H1 (cell line): ENCODE data around the gene CDH18. TPM values are rescaled to one million over a fixed set of nuclear protein-coding genes. Genes with fewer than 3 reads are reported as not detected.

ENCODE experiments used
- CREB1 ChIP-seq: IDR thresholded peaks from 2 replicates; pipeline ENCODE4 v1.6.1; 2012; ENCODE audit warnings: inconsistent platforms
- CTBP2 ChIP-seq: IDR thresholded peaks from 2 replicates; pipeline ENCODE4 v1.7.0; 2011; ENCODE audit warnings: borderline replicate concordance, mild to moderate bottlenecking, moderate library complexity, mixed read lengths, low read length; ENCODE audit not compliant: insufficient read depth, insufficient read length
- KDM5A ChIP-seq: fragments of 200-600 bp; IDR thresholded peaks from 2 replicates; pipeline ENCODE4 v1.7.1; 2012; ENCODE audit warnings: mild to moderate bottlenecking, low read length, inconsistent platforms, mixed read lengths
- MAFK ChIP-seq: IDR thresholded peaks from 2 replicates; pipeline ENCODE4 v1.6.1; 2012; ENCODE audit warnings: low read depth, mild to moderate bottlenecking, improper control_type of control experiment, low read length
- RFX5 ChIP-seq: IDR thresholded peaks from 2 replicates; pipeline ENCODE4 v1.6.1; 2011; ENCODE audit warnings: low read depth, low read length, improper control_type of control experiment, borderline replicate concordance
- polyA plus RNA-seq, 7 experiments: library from polyadenylated mRNA; depleted of rRNA in 3 of 7; stranded (reverse) in 5 of 7; unstranded in 2 of 7; fragments of >200 nt in 5 of 7; fragments of 200-250 nt in 2 of 7; gene quantifications; 1 replicate in 5 of 7; 2 replicates in 1 of 7; 4 replicates in 1 of 7; pipeline versions ENCODE4 v1.2.1 to v1.2.3, GENCODE V29; 2011 to 2013; ENCODE audit warnings: missing spikeins in 2 of 7, mixed read lengths in 2 of 7
- total RNA-seq: library from RNA; stranded (reverse); fragmentation: NEBNext Ultra II Directional; extraction: Animal tissue kit (Norgen Biotek cat#: 25700); gene quantifications from 2 replicates; pipeline ENCODE4 v1.2.1, GENCODE V29; 2021
- TF ChIP-seq, protein P1 (sequence below): fragments of 300-600 bp; sonication (generic); IDR thresholded peaks from 2 replicates; pipeline ENCODE4 v1.7.1; 2012; ENCODE audit warnings: low read length, moderate library complexity, mild to moderate bottlenecking, inconsistent platforms; ENCODE audit not compliant: insufficient replicate concordance

Gene CDH18
- total and polyA plus RNA-seq, 2 of the 8 experiments (the other 6 are each of a cell fraction or from before 2014, with no cell fraction given): 0.30 to 0.32 TPM

DNA sequence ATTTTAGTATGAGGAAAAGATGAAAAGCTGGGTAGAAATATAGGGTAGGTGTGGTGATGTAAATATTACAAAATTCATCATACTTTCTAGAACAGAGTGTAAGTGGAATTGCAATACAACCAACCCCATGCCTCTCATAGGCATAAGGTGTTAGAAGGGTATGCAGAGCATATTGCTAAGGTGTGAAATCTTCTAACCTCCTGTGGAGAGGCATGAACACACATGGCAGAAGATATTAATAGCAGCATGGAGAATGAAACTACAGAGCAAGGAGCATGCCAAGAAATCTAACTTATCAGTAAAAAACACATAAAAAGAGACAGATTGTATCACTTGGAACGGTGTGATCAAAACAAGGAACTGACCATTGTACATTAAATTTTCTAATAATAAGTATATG is 441.5 kb downstream of the CDH18 start (continued):
- TF ChIP-seq, protein P1, sequence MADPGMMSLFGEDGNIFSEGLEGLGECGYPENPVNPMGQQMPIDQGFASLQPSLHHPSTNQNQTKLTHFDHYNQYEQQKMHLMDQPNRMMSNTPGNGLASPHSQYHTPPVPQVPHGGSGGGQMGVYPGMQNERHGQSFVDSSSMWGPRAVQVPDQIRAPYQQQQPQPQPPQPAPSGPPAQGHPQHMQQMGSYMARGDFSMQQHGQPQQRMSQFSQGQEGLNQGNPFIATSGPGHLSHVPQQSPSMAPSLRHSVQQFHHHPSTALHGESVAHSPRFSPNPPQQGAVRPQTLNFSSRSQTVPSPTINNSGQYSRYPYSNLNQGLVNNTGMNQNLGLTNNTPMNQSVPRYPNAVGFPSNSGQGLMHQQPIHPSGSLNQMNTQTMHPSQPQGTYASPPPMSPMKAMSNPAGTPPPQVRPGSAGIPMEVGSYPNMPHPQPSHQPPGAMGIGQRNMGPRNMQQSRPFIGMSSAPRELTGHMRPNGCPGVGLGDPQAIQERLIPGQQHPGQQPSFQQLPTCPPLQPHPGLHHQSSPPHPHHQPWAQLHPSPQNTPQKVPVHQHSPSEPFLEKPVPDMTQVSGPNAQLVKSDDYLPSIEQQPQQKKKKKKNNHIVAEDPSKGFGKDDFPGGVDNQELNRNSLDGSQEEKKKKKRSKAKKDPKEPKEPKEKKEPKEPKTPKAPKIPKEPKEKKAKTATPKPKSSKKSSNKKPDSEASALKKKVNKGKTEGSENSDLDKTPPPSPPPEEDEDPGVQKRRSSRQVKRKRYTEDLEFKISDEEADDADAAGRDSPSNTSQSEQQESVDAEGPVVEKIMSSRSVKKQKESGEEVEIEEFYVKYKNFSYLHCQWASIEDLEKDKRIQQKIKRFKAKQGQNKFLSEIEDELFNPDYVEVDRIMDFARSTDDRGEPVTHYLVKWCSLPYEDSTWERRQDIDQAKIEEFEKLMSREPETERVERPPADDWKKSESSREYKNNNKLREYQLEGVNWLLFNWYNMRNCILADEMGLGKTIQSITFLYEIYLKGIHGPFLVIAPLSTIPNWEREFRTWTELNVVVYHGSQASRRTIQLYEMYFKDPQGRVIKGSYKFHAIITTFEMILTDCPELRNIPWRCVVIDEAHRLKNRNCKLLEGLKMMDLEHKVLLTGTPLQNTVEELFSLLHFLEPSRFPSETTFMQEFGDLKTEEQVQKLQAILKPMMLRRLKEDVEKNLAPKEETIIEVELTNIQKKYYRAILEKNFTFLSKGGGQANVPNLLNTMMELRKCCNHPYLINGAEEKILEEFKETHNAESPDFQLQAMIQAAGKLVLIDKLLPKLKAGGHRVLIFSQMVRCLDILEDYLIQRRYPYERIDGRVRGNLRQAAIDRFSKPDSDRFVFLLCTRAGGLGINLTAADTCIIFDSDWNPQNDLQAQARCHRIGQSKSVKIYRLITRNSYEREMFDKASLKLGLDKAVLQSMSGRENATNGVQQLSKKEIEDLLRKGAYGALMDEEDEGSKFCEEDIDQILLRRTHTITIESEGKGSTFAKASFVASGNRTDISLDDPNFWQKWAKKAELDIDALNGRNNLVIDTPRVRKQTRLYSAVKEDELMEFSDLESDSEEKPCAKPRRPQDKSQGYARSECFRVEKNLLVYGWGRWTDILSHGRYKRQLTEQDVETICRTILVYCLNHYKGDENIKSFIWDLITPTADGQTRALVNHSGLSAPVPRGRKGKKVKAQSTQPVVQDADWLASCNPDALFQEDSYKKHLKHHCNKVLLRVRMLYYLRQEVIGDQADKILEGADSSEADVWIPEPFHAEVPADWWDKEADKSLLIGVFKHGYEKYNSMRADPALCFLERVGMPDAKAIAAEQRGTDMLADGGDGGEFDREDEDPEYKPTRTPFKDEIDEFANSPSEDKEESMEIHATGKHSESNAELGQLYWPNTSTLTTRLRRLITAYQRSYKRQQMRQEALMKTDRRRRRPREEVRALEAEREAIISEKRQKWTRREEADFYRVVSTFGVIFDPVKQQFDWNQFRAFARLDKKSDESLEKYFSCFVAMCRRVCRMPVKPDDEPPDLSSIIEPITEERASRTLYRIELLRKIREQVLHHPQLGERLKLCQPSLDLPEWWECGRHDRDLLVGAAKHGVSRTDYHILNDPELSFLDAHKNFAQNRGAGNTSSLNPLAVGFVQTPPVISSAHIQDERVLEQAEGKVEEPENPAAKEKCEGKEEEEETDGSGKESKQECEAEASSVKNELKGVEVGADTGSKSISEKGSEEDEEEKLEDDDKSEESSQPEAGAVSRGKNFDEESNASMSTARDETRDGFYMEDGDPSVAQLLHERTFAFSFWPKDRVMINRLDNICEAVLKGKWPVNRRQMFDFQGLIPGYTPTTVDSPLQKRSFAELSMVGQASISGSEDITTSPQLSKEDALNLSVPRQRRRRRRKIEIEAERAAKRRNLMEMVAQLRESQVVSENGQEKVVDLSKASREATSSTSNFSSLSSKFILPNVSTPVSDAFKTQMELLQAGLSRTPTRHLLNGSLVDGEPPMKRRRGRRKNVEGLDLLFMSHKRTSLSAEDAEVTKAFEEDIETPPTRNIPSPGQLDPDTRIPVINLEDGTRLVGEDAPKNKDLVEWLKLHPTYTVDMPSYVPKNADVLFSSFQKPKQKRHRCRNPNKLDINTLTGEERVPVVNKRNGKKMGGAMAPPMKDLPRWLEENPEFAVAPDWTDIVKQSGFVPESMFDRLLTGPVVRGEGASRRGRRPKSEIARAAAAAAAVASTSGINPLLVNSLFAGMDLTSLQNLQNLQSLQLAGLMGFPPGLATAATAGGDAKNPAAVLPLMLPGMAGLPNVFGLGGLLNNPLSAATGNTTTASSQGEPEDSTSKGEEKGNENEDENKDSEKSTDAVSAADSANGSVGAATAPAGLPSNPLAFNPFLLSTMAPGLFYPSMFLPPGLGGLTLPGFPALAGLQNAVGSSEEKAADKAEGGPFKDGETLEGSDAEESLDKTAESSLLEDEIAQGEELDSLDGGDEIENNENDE: no peak
- TF ChIP-seq CTBP2: no peak
- TF ChIP-seq CREB1: no peak
- no peak for TF ChIP-seq KDM5A
- no peak for TF ChIP-seq MAFK
- no peak for TF ChIP-seq RFX5
- TF ChIP-seq, all 59 proteins: peak for 0
